ENCODE results near the gene SLF1.

The SLF1 gene

DNA sequence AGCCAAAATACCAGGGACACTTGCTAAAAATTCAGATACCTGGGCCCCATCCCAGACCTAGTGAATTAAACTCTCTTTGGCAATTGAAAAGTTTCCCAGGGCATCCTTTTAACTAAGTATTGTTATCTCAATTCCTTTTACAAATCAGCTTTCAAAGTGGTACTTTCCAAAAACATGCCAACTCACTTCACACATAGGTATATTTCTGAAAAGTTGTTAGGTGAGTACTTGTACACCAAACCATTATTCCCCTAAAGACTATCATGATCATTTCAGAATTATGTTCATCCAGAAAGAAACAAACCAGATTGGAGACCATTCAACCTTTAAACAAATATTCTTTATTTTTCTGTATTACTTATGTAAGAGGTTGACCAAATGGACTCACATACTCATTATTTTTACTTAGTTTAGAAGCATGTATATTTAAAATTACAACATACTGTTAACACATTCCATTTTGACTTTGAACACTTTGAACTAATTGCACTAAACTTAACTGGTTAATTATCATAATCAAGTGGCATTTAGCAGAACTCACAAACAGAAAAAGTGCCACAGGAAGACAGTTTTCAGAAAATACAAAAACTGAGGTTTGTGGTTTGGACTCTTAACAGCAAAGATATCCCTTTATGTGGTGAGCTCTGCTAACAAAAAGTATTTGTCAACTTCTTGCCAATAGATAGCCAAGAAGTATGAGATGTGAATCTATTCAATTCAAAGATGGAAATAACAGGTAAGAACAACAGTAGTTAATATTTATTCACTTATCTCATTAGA is 40.8 kb upstream of the SLF1 start:
- Histone ChIP-seq H3K36me3 (ENCODE audit: insufficient read depth) (no peaks in the 10 kb centered on the region), H3K27ac (peak overlapping the region; percentile 29; the same call in 1 of the 2 replicates), H2AFZ (ENCODE audit: low read depth) (no peak overlapping the region), H4K20me1 (ENCODE audit: insufficient read depth) (no peaks in the 10 kb centered on the region), H3K79me2 (ENCODE audit: insufficient read depth, low read depth) (no peaks in the 10 kb centered on the region), H3K9ac (no peak overlapping the region), H3K27me3 (ENCODE audit: insufficient read depth, low read depth) (no peaks in the 10 kb centered on the region), H3K4me2 (peak overlapping the region; percentile 83), H3K4me1 (ENCODE audit: low read depth, poor library complexity, severe bottlenecking) (peaks cover 59% of the 10 kb centered on the region), H3K4me3 (IDR thresholded peaks at IDR 0.05; ENCODE audit: insufficient read depth, low read depth, low read length) (no peak overlapping the region)
- TF ChIP-seq, protein P1, sequence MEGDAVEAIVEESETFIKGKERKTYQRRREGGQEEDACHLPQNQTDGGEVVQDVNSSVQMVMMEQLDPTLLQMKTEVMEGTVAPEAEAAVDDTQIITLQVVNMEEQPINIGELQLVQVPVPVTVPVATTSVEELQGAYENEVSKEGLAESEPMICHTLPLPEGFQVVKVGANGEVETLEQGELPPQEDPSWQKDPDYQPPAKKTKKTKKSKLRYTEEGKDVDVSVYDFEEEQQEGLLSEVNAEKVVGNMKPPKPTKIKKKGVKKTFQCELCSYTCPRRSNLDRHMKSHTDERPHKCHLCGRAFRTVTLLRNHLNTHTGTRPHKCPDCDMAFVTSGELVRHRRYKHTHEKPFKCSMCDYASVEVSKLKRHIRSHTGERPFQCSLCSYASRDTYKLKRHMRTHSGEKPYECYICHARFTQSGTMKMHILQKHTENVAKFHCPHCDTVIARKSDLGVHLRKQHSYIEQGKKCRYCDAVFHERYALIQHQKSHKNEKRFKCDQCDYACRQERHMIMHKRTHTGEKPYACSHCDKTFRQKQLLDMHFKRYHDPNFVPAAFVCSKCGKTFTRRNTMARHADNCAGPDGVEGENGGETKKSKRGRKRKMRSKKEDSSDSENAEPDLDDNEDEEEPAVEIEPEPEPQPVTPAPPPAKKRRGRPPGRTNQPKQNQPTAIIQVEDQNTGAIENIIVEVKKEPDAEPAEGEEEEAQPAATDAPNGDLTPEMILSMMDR (conservative IDR thresholded peaks at IDR 0.05; ENCODE audit: low read depth, low read length): no peak

DNA sequence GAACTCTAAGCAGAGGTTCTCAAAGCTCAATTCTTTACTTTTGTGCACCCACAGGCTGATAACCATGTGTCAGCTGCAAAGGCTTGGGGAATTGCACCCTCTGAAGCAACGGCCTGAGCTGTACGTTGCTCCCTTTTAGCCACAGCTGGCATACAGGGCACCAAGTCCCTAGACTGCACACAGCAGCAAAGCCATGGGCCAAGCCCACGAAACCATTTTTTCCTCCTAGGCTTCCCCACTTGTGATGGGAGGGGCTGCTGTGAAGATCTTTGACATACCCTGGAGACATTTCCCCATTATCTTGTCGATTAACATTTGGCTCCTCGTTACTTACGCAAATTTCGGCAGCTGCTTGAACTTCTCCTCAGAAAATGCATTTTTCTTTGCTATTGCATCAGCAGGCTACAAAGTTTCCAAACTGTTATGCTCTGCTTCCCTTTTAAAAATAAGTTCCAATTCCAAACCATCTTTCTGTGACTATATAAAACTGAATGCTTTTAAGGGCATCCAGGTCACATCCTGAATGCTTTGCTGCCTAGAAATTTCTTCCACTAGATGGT is 23.1 kb upstream of the SLF1 start:
- no peaks in the 10 kb centered on the region for H3K79me2 ChIP-seq (ENCODE audit: insufficient read depth, low read depth)

DNA sequence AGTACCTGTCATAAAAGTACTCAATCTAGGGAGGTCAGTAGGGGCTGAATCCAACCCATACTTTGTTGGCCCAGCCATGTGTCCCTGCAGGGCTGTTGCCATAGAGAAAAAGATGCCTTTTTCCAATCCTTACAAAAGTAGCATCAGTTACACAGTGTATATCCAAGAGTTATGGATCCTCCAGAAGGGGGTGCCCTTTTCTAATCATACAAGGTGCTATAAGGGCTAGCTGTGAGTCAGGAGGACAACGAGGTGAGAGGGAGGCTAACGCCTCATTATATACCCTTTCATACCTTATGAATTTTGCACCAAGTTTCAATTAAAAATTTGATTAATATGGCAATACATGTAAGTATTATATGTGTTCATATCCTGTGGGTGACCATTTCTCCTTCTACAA is 4.9 kb upstream of the SLF1 start:
- Histone ChIP-seq H3K36me3 (ENCODE audit: insufficient read depth) (no peaks in the 10 kb centered on the region), H3K4me2 (no peak overlapping the region), H3K4me1 (ENCODE audit: low read depth, poor library complexity, severe bottlenecking) (peaks cover 8% of the 10 kb centered on the region), H3K4me3 (IDR thresholded peaks at IDR 0.05; ENCODE audit: insufficient read depth, low read depth, low read length) (no peak overlapping the region), H3K27ac (no peak overlapping the region), H2AFZ (ENCODE audit: low read depth) (no peak overlapping the region), H3K9ac (no peak overlapping the region), H3K79me2 (ENCODE audit: insufficient read depth, low read depth) (no peaks in the 10 kb centered on the region; the same call in 1 of the 2 replicates), H3K27me3 (ENCODE audit: insufficient read depth, low read depth) (no peaks in the 10 kb centered on the region), H4K20me1 (ENCODE audit: insufficient read depth) (no peaks in the 10 kb centered on the region)
- TF ChIP-seq, protein P1 (conservative IDR thresholded peaks at IDR 0.05; ENCODE audit: low read depth, low read length): peak; percentile 41

More for the DNA sequence above, 23.1 kb upstream of the SLF1 start:
- Histone ChIP-seq H3K4me2 (no peak overlapping the region), H3K4me1 (ENCODE audit: low read depth, poor library complexity, severe bottlenecking) (no peaks in the 10 kb centered on the region), H2AFZ (ENCODE audit: low read depth) (no peak overlapping the region), H3K36me3 (ENCODE audit: insufficient read depth) (no peaks in the 10 kb centered on the region), H3K27ac (no peak overlapping the region), H4K20me1 (ENCODE audit: insufficient read depth) (no peaks in the 10 kb centered on the region), H3K9ac (no peak overlapping the region), H3K4me3 (IDR thresholded peaks at IDR 0.05; ENCODE audit: insufficient read depth, low read depth, low read length) (no peak overlapping the region), H3K27me3 (ENCODE audit: insufficient read depth, low read depth) (no peaks in the 10 kb centered on the region)
- TF ChIP-seq, protein P1 (conservative IDR thresholded peaks at IDR 0.05; ENCODE audit: low read depth, low read length): no peak

DNA sequence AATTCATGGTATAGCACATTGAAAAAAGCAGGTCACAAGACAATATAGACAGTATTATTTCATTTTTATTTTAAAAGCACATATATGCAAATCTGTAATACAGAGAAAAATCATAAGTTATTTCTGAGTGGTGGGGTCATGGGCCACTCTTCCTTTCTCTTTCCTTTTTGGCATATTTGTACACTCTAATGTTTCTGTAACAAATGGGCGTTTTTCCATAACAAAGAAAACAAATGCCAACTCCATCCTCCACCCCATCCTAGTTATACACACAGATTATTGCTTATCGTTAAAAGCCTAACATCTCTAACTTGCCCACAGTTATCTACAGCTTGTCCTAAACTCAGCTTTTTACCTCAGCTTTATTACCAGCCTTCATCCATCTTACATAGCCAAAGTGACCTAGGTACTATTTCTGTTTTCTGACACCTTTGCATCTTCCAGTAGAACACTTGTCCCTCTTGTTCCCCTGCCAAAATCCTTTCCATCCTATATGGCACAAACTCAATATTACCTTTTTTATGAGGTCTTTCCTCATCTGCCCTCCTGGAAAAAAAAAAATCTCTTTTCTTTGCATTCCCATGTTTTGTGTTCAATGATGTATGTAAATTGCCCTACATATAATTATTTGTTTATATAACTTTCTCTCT is 4.2 kb upstream of the SLF1 start:
- Histone ChIP-seq H3K9ac (no peak overlapping the region), H3K27ac (no peak overlapping the region), H3K4me1 (ENCODE audit: low read depth, poor library complexity, severe bottlenecking) (peaks cover 8% of the 10 kb centered on the region), H2AFZ (ENCODE audit: low read depth) (no peak overlapping the region), H3K27me3 (ENCODE audit: insufficient read depth, low read depth) (no peaks in the 10 kb centered on the region), H3K4me2 (no peak overlapping the region), H4K20me1 (ENCODE audit: insufficient read depth) (no peaks in the 10 kb centered on the region), H3K36me3 (ENCODE audit: insufficient read depth) (no peaks in the 10 kb centered on the region), H3K4me3 (IDR thresholded peaks at IDR 0.05; ENCODE audit: insufficient read depth, low read depth, low read length) (no peak overlapping the region), H3K79me2 (ENCODE audit: insufficient read depth, low read depth) (peaks cover 3% of the 10 kb centered on the region)
- TF ChIP-seq, protein P1 (conservative IDR thresholded peaks at IDR 0.05; ENCODE audit: low read depth, low read length): no peak

All from KMS-11 (cell line).